H1 (cell line): ENCODE data around the gene IFNK. TPM values are rescaled to one million over a fixed set of nuclear protein-coding genes. Genes with fewer than 3 reads are reported as not detected.

ENCODE experiments used
- CTCF ChIA-PET: fragments of 300-600 bp; sonication (Branson Sonifier 250); formaldehyde crosslinking; loops from one replicate; lab custom pipeline; 2021; ENCODE audit not compliant: partially characterized antibody; lab: Charles Lee
- POLR2A ChIA-PET: fragments of 300-600 bp; sonication (Branson Sonifier 250); formaldehyde crosslinking; loops from one replicate; lab custom pipeline; 2021; ENCODE audit warnings: inconsistent platforms; ENCODE audit not compliant: partially characterized antibody; lab: Charles Lee
- DNase-seq, 2 experiments: peaks; one replicate each; pipeline versions ENCODE4 v3.0.0 to v3.0.0-alpha.2; 2010 to 2022; ENCODE audit warnings: low spot score in 2 of 2, low read depth in 1 of 2, mixed read lengths in 1 of 2
- FAIRE-seq: peaks from 2 replicates; lab custom pipeline; 2011; peaks lifted over from hg19 to GRCh38; lab: Jason Lieb, UNC
- H2AFZ ChIP-seq: 2 replicates; pipeline ENCODE4 v1.8.1; 2012; ENCODE audit warnings: low read length, inconsistent platforms
- H2AK5ac ChIP-seq: 2 replicates; pipeline ENCODE4 v1.6.1; 2013; ENCODE audit warnings: low read depth, low read length
- H2BK120ac ChIP-seq: replicated peaks from 2 replicates; pipeline ENCODE3; 2013; ENCODE audit warnings: low read depth, low read length, inconsistent platforms
- H2BK12ac ChIP-seq: 2 replicates; pipeline ENCODE4 v1.6.1; 2013; ENCODE audit warnings: low read depth, low read length
- H2BK15ac ChIP-seq: 2 replicates; pipeline ENCODE4 v1.6.1; 2013; ENCODE audit warnings: low read length
- H2BK20ac ChIP-seq: 2 replicates; pipeline ENCODE4 v1.6.1; 2013; ENCODE audit warnings: low read length
- H2BK5ac ChIP-seq: 2 replicates; pipeline ENCODE4 v1.6.1; 2013; ENCODE audit warnings: low read depth, low read length
- H3K14ac ChIP-seq: 2 replicates; pipeline ENCODE4 v1.6.1; 2013; ENCODE audit warnings: inconsistent platforms; ENCODE audit not compliant: insufficient read length
- H3K18ac ChIP-seq: 2 replicates; pipeline ENCODE4 v1.6.1; 2013; ENCODE audit warnings: low read length; ENCODE audit errors: extremely low read depth
- H3K23ac ChIP-seq: 2 replicates; pipeline ENCODE4 v1.6.1; 2013; ENCODE audit warnings: inconsistent platforms; ENCODE audit not compliant: insufficient read length
- H3K23me2 ChIP-seq: 2 replicates; pipeline ENCODE4 v1.6.1; 2013; ENCODE audit warnings: low read depth, low read length
- H3K27ac ChIP-seq: 2 replicates; pipeline ENCODE4 v1.6.1; 2011; ENCODE audit warnings: low read depth, low read length, inconsistent platforms
- H3K27me3 ChIP-seq, 4 experiments: replicated peaks in 1 of 4; 1 replicate in 1 of 4; 2 replicates in 3 of 4; pipeline versions ENCODE4 v1.6.1 to v1.8.1; 2011 to 2013; ENCODE audit warnings: low read length in 3 of 4, mild to moderate bottlenecking in 3 of 4, inconsistent platforms in 2 of 4, mixed read lengths in 2 of 4, moderate library complexity in 1 of 4; ENCODE audit not compliant: control insufficient read depth in 3 of 4, insufficient read depth in 3 of 4; ENCODE audit errors: extremely low read depth in 1 of 4
- H3K36me3 ChIP-seq, 4 experiments: 2 replicates each; pipeline versions ENCODE4 v1.6.1 to v1.8.1; 2011 to 2013; ENCODE audit warnings: mild to moderate bottlenecking in 4 of 4, low read length in 3 of 4, moderate library complexity in 2 of 4, control low read depth in 1 of 4, inconsistent platforms in 1 of 4; ENCODE audit not compliant: insufficient read depth in 4 of 4, control insufficient read depth in 2 of 4
- H3K4ac ChIP-seq: replicated peaks from 2 replicates; pipeline ENCODE3; 2013; ENCODE audit warnings: low read length, low read depth, mixed read lengths, inconsistent platforms; ENCODE audit not compliant: insufficient read length
- H3K4me1 ChIP-seq, 4 experiments: replicated peaks in 1 of 4; 1 replicate in 1 of 4; 2 replicates in 3 of 4; pipeline versions ENCODE4 v1.6.1 to v1.8.1; 2011 to 2013; ENCODE audit warnings: low read length in 3 of 4, inconsistent platforms in 2 of 4, mixed read lengths in 1 of 4; ENCODE audit not compliant: insufficient read depth in 4 of 4, control insufficient read depth in 3 of 4
- H3K4me2 ChIP-seq, 2 experiments: 2 replicates each; pipeline versions ENCODE4 v1.6.1 to v1.8.1; 2011 to 2013; ENCODE audit warnings: low read depth in 2 of 2, low read length in 2 of 2, control low read depth in 1 of 2, inconsistent platforms in 1 of 2, mild to moderate bottlenecking in 1 of 2; ENCODE audit not compliant: insufficient read depth in 1 of 2
- H3K4me3 ChIP-seq, 4 experiments: fragments of 200-600, 300-600 bp in 1 of 4; sonication (generic), shearing (Covaris generic), sonication (Bioruptor Twin) in 1 of 4; 2 replicates each; pipeline versions ENCODE4 v1.5.1 to v1.8.1; 2011 to 2016; ENCODE audit warnings: low read length in 4 of 4, low read depth in 3 of 4, control low read depth in 2 of 4, inconsistent platforms in 2 of 4, mild to moderate bottlenecking in 2 of 4, mixed read lengths in 1 of 4, moderate library complexity in 1 of 4; ENCODE audit not compliant: insufficient read depth in 2 of 4; ENCODE audit errors: extremely low read depth in 1 of 4
- H3K56ac ChIP-seq: replicated peaks from 2 replicates; pipeline ENCODE3; 2013; ENCODE audit warnings: low read depth, mild to moderate bottlenecking, mixed read lengths, low read length, inconsistent platforms; ENCODE audit not compliant: insufficient read length
- H3K79me1 ChIP-seq: 2 replicates; pipeline ENCODE4 v1.6.1; 2013; ENCODE audit warnings: low read depth, low read length, control low read depth
- H3K79me2 ChIP-seq, 2 experiments: 2 replicates each; pipeline versions ENCODE4 v1.6.1 to v1.8.1; 2012 to 2013; ENCODE audit warnings: low read length in 2 of 2, mild to moderate bottlenecking in 2 of 2, inconsistent platforms in 1 of 2; ENCODE audit not compliant: insufficient read depth in 2 of 2, control insufficient read depth in 1 of 2
- H3K9ac ChIP-seq, 4 experiments: replicated peaks in 1 of 4; 1 replicate in 1 of 4; 2 replicates in 3 of 4; pipeline versions ENCODE4 v1.6.1 to v1.8.1; 2011 to 2013; ENCODE audit warnings: low read depth in 3 of 4, low read length in 3 of 4, control low read depth in 2 of 4, mild to moderate bottlenecking in 2 of 4, moderate library complexity in 2 of 4, inconsistent platforms in 1 of 4; ENCODE audit errors: extremely low read depth in 1 of 4
- H3K9me3 ChIP-seq, 2 experiments: 2 replicates each; pipeline versions ENCODE4 v1.6.1 to v1.8.1; 2012 to 2013; ENCODE audit warnings: mild to moderate bottlenecking in 2 of 2, moderate library complexity in 2 of 2, control low read depth in 1 of 2, inconsistent platforms in 1 of 2, low read depth in 1 of 2, low read length in 1 of 2, mixed read lengths in 1 of 2; ENCODE audit not compliant: insufficient read depth in 2 of 2
- H4K20me1 ChIP-seq, 2 experiments: replicated peaks in 1 of 2; 2 replicates each; pipeline versions ENCODE3 to v1.8.1; 2011 to 2013; ENCODE audit warnings: inconsistent platforms in 2 of 2, low read length in 2 of 2, mild to moderate bottlenecking in 1 of 2; ENCODE audit not compliant: insufficient read depth in 2 of 2, control insufficient read depth in 1 of 2
- H4K5ac ChIP-seq: 2 replicates; pipeline ENCODE4 v1.6.1; 2013; ENCODE audit warnings: low read length, low read depth, mixed read lengths, inconsistent platforms; ENCODE audit not compliant: insufficient read length
- H4K8ac ChIP-seq: 2 replicates; pipeline ENCODE4 v1.8.0; 2013; ENCODE audit warnings: mild to moderate bottlenecking, moderate library complexity, low read length, inconsistent platforms; ENCODE audit not compliant: insufficient read depth; ENCODE audit errors: extremely low read depth
- H4K91ac ChIP-seq: replicated peaks from 2 replicates; pipeline ENCODE3; 2013; ENCODE audit warnings: low read length, mixed read lengths, inconsistent platforms; ENCODE audit not compliant: insufficient read length
- ASH2L ChIP-seq: fragments of 200-600, 300-600 bp; sonication (generic); IDR thresholded peaks from one replicate; pipeline ENCODE4 v1.7.1; 2017; ENCODE audit warnings: low read length
- CBX5 ChIP-seq: fragments of 300-800, 300-1000 bp; sonication (generic); IDR thresholded peaks from 2 replicates; pipeline ENCODE4 v1.7.1; 2016; ENCODE audit warnings: antibody characterized with exemption, low read length, low read depth
- EP300 ChIP-seq, 2 experiments: IDR thresholded peaks; 1 replicate in 1 of 2; 2 replicates in 1 of 2; pipeline ENCODE4 v1.6.1; 2011 to 2012; ENCODE audit warnings: low read depth in 2 of 2, low read length in 2 of 2, mild to moderate bottlenecking in 2 of 2, borderline replicate concordance in 1 of 2, inconsistent platforms in 1 of 2, moderate library complexity in 1 of 2
- PHF8 ChIP-seq: fragments of 200-600 bp; sonication (generic); conservative IDR thresholded peaks from 2 replicates; pipeline ENCODE4 v1.7.1; 2012; ENCODE audit warnings: low read depth, mild to moderate bottlenecking, inconsistent platforms, low read length, moderate library complexity
- POLR2A ChIP-seq, 2 experiments: IDR thresholded peaks; 1 replicate in 1 of 2; 2 replicates in 1 of 2; pipeline ENCODE4 v1.6.1; 2011; ENCODE audit warnings: low read depth in 2 of 2, low read length in 2 of 2, mild to moderate bottlenecking in 2 of 2; ENCODE audit errors: control extremely low read depth in 1 of 2
- POLR2AphosphoS5 ChIP-seq: IDR thresholded peaks from 2 replicates; pipeline ENCODE4 v1.6.1; 2011; ENCODE audit warnings: low read depth, low read length
- TBP ChIP-seq: IDR thresholded peaks from 2 replicates; pipeline ENCODE4 v1.6.1; 2011; ENCODE audit warnings: low read depth, low read length, improper control_type of control experiment
- ZNF274 ChIP-seq: IDR thresholded peaks from 2 replicates; pipeline ENCODE4 v1.7.0; 2012; ENCODE audit warnings: low read length, borderline replicate concordance; ENCODE audit errors: extremely low read depth
- WGBS, 2 experiments: shearing (Covaris generic) in 1 of 2; methylation state at CpG; one replicate each; pipeline versions ENCODE4 v1.1.6 to v1.1.7; 2013 to 2015; ENCODE audit warnings: low lambda C conversion rate in 2 of 2, mixed read lengths in 2 of 2, inconsistent platforms in 1 of 2, low coverage in 1 of 2, missing lambda C conversion rate in 1 of 2; ENCODE audit not compliant: insufficient replicate concordance in 2 of 2, insufficient coverage in 1 of 2, insufficient read length in 1 of 2; ENCODE audit errors: extremely low coverage in 1 of 2, missing lambda C conversion rate in 1 of 2; 5-methylcytosine and 5-hydroxymethylcytosine counted together
- polyA plus RNA-seq, 7 experiments: library from polyadenylated mRNA; depleted of rRNA in 3 of 7; stranded (reverse) in 5 of 7; unstranded in 2 of 7; fragments of >200 nt in 5 of 7; fragments of 200-250 nt in 2 of 7; gene quantifications; 1 replicate in 5 of 7; 2 replicates in 1 of 7; 4 replicates in 1 of 7; pipeline versions ENCODE4 v1.2.1 to v1.2.3, GENCODE V29; 2011 to 2013; ENCODE audit warnings: missing spikeins in 2 of 7, mixed read lengths in 2 of 7
- total RNA-seq: library from RNA; stranded (reverse); fragmentation: NEBNext Ultra II Directional; extraction: Animal tissue kit (Norgen Biotek cat#: 25700); gene quantifications from 2 replicates; pipeline ENCODE4 v1.2.1, GENCODE V29; 2021
- TF ChIP-seq, protein P1 (sequence below): IDR thresholded peaks from 2 replicates; pipeline ENCODE4 v1.6.1; 2012; ENCODE audit warnings: inconsistent platforms
- TF ChIP-seq, protein P2 (sequence below): IDR thresholded peaks from 2 replicates; pipeline ENCODE4 v1.6.1; 2012; ENCODE audit warnings: inconsistent platforms

The IFNK gene
- total and polyA plus RNA-seq, 2 of the 8 experiments (the other 6 are each of a cell fraction or from before 2014, with no cell fraction given): not detected

DNA sequence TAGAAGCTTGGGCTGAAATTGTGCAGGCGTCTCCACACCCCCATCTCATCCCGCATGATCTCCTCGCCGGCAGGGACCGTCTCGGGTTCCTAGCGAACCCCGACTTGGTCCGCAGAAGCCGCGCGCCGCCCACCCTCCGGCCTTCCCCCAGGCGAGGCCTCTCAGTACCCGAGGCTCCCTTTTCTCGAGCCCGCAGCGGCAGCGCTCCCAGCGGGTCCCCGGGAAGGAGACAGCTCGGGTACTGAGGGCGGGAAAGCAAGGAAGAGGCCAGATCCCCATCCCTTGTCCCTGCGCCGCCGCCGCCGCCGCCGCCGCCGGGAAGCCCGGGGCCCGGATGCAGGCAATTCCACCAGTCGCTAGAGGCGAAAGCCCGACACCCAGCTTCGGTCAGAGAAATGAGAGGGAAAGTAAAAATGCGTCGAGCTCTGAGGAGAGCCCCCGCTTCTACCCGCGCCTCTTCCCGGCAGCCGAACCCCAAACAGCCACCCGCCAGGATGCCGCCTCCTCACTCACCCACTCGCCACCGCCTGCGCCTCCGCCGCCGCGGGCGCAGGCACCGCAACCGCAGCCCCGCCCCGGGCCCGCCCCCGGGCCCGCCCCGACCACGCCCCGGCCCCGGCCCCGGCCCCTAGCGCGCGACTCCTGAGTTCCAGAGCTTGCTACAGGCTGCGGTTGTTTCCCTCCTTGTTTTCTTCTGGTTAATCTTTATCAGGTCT is 49.0 kb downstream of the IFNK start, which contains the start of gene C9orf72:
Gene C9orf72, minus strand, starts transcription at position 564 of the 716 bp plus-strand sequence. CDS start 6,361 bp downstream, outside the sequence.
- Histone ChIP-seq H2BK12ac (peak within 1 kb of the TSS; percentile 55; the same call in 1 of the 2 replicates), H3K23ac (no peak within 1 kb of the TSS), H3K14ac (no peak within 1 kb of the TSS), H3K4ac (no peak within 1 kb of the TSS), H3K79me1 (0 out of 2 replicates have a peak, but pooled peaks cover 2% of the 10 kb centered on the region), H2BK5ac (peak within 1 kb of the TSS; percentile 79), H3K23me2 (peaks cover 7% of the 10 kb centered on the region), H2AK5ac (no peak within 1 kb of the TSS; the same call in 1 of the 2 replicates), H3K79me2 (peaks cover 0 to 34% of the 10 kb centered on the region in 2 experiments; a peak in 2 of 4 replicates), H3K27me3 (no peaks in the 10 kb centered on the region; a peak in 1 of 7 replicates), H2BK120ac (no peak within 1 kb of the TSS), H4K5ac (peak within 1 kb of the TSS; percentile 61), H2BK20ac (no peak within 1 kb of the TSS), H3K4me3 (peak within 1 kb of the TSS; percentile 79 to 87 (median 82)), H3K9ac (peak within 1 kb of the TSS; percentile 83 to 98 (median 88)), H3K36me3 (no peaks in the 10 kb centered on the region), H3K18ac (peak within 1 kb of the TSS; percentile 81; the same call in 1 of the 2 replicates), H3K4me1 (peaks cover 0 to 5% (median 1%) of the 10 kb centered on the region in 4 experiments; a peak in 4 of 7 replicates), H4K20me1 (peaks cover 0 to 4% of the 10 kb centered on the region in 2 experiments), H4K8ac (peak within 1 kb of the TSS; percentile 82; the same call in 1 of the 2 replicates), H2AFZ (peak within 1 kb of the TSS; percentile 95), H2BK15ac (no peak within 1 kb of the TSS), H3K9me3 (peaks cover 2% of the 10 kb centered on the region in 2 experiments; a peak in 1 of 4 replicates), H3K4me2 (peak within 1 kb of the TSS; percentile 89 to 99), H3K27ac (peak within 1 kb of the TSS; percentile 78), H4K91ac (no peak within 1 kb of the TSS), H3K56ac (peak within 1 kb of the TSS; percentile 50)
- FAIRE-seq (no peak), DNase-seq (peak in 1 of 2 experiments; percentile 85)
- POLR2A ChIA-PET: interaction anchor here (0.6 to 1.3 kb wide), 5 partner anchors 14 to 546 kb away, joined by 3 to 6 read pairs (median 3); no protein-coding TSS in a partner anchor
- WGBS, 2 experiments: 1% methylated on average over 38 of the region's 72 CpGs; no CpG with 5 or more reads in 1 of the 2 experiments
- CTCF ChIA-PET: interaction anchor here (0.5 to 2.3 kb wide), 2 partner anchors 36 kb away, joined by 3 to 7 read pairs; no protein-coding TSS in a partner anchor
- TF ChIP-seq PHF8 (peak; percentile 90), POLR2AphosphoS5 (peak; percentile 55), EP300 (IDR thresholded peaks at IDR 0.05; ENCODE audit: borderline replicate concordance in 1 of 2, low read depth in 2 of 2, low read length in 2 of 2) (0 out of 3 replicates have a peak, but pooled peaks of 1 of the 2 experiments have one; percentile 31), ZNF274 (no peak), TBP (peak; percentile 53; the same call in 1 of the 2 replicates), POLR2A (IDR thresholded peaks at IDR 0.05; ENCODE audit: control extremely low read depth in 1 of 2, low read depth in 2 of 2, low read length in 2 of 2) (peak in 1 of 2 experiments; percentile 87; a peak in 2 of 3 replicates), ASH2L (peak; percentile 14), CBX5 (no peak)
- TF ChIP-seq, protein P1, sequence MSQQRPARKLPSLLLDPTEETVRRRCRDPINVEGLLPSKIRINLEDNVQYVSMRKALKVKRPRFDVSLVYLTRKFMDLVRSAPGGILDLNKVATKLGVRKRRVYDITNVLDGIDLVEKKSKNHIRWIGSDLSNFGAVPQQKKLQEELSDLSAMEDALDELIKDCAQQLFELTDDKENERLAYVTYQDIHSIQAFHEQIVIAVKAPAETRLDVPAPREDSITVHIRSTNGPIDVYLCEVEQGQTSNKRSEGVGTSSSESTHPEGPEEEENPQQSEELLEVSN: peak; percentile 44; the same call in 1 of the 2 replicates
- TF ChIP-seq, protein P2, sequence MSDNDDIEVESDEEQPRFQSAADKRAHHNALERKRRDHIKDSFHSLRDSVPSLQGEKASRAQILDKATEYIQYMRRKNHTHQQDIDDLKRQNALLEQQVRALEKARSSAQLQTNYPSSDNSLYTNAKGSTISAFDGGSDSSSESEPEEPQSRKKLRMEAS: peak; percentile 16; the same call in 1 of the 2 replicates
